ENCODE data around the gene AGPS. TPM values are rescaled to one million over a fixed set of nuclear protein-coding genes. Genes with fewer than 3 reads are reported as not detected.

The AGPS gene
- polyA plus RNA-seq, 1 of the 3 experiments (the other 2 are of a cell fraction) = 10.9 TPM

GRCh38 chr2:177402096-177402495 is 9.5 kb downstream of the AGPS start (continued):
- TF ChIP-seq USF2 (IDR thresholded peaks at IDR 0.05; ENCODE audit: borderline replicate concordance, low read depth, low read length) (no peak), TCF12 (IDR thresholded peaks at IDR 0.05) (no peak), CHD2 (IDR thresholded peaks at IDR 0.05; ENCODE audit: low read length, partially characterized antibody) (no peak), CTCF (IDR thresholded peaks at IDR 0.05) (no peak), RCOR1 (IDR thresholded peaks at IDR 0.05; ENCODE audit: low read length) (no peak)

- no peak overlapping the region for H3K4me3 ChIP-seq (ENCODE audit: low read depth in 2 of 2, low read length in 1 of 2)
Observed at GRCh38 chr2:177403838-177404237, 11.3 kb downstream of the AGPS start.

More at GRCh38 chr2:177403838-177404237, 11.3 kb downstream of the AGPS start:
- no peak overlapping the region for H3K9ac ChIP-seq
- H3K27ac ChIP-seq (ENCODE audit: low read depth in 2 of 2, low read length in 1 of 2) = no peak overlapping the region; a peak in 1 of 4 replicates
- H4K20me1 ChIP-seq (ENCODE audit: insufficient read depth) = 0 out of 2 replicates have a peak, but pooled peaks cover 11% of the 10 kb centered on the region
- ChIA-PET POLR2A (interaction anchor here (1.0 kb wide), 1 partner anchor 12 kb away, joined by 4 read pairs; no protein-coding TSS in a partner anchor), CTCF (interaction anchor here (1.1 to 2.0 kb wide), 5 partner anchors 11 to 321 kb away, joined by 3 to 8 read pairs (median 5); partner anchors contain the start of gene AGPS)
- H3K4me1 ChIP-seq (ENCODE audit: control insufficient read depth in 1 of 2, insufficient read depth in 2 of 2, low read depth in 1 of 2, low read length in 1 of 2) = peaks cover 14 to 22% of the 10 kb centered on the region in 2 experiments; a peak in 3 of 4 replicates
- H3K27me3 ChIP-seq (ENCODE audit: insufficient read depth) = no peaks in the 10 kb centered on the region
- no peaks in the 10 kb centered on the region for H3K9me2 ChIP-seq
- no peak overlapping the region for H3K4me2 ChIP-seq
- no peak for DNase-seq
- TF ChIP-seq YY1 (IDR thresholded peaks at IDR 0.05; ENCODE audit: low read depth) (no peak), PBX3 (IDR thresholded peaks at IDR 0.05) (no peak), CHD2 (IDR thresholded peaks at IDR 0.05; ENCODE audit: low read length, partially characterized antibody) (no peak), FOSL2 (IDR thresholded peaks at IDR 0.05; ENCODE audit: borderline replicate concordance, low read depth) (no peak), REST (IDR thresholded peaks at IDR 0.05; ENCODE audit: low read depth, low read length) (no peak), JUND (IDR thresholded peaks at IDR 0.05) (no peak), EP300 (IDR thresholded peaks at IDR 0.05; ENCODE audit: borderline replicate concordance in 1 of 2, low read depth in 1 of 2, low read length in 1 of 2) (no peak), SMC3 (IDR thresholded peaks at IDR 0.05; ENCODE audit: low read depth, low read length) (no peak), MAX (IDR thresholded peaks at IDR 0.05; ENCODE audit: low read depth) (no peak), POLR2AphosphoS5 (IDR thresholded peaks at IDR 0.05; ENCODE audit: low read depth, low read length) (no peak)
- peaks cover 100% of the 10 kb centered on the region for H3K79me2 ChIP-seq (ENCODE audit: insufficient read depth)
- H3K9me3 ChIP-seq = no peaks in the 10 kb centered on the region
- H3K36me3 ChIP-seq (replicated peaks in 1 of 2; ENCODE audit: control insufficient read depth in 1 of 2, insufficient read depth in 2 of 2, low read length in 1 of 2) = peaks cover 3 to 7% of the 10 kb centered on the region in 2 experiments
- WGBS (ENCODE audit: low lambda C conversion rate) = 92% methylated on average over 6 of the region's 6 CpGs
- no peaks in the 10 kb centered on the region for H3F3A ChIP-seq (replicated peaks; ENCODE audit: insufficient read depth)
- no peak overlapping the region for H2AFZ ChIP-seq (ENCODE audit: low read depth)

Measured in SK-N-SH (cell line).